Measurements from ENCODE around the gene RRP12.

GRCh38 chr10:97412891-97413304 lies 11.8 kb upstream of the RRP12 start:
- TF ChIP-seq CTCF (IDR thresholded peaks at IDR 0.05): no peak
- no peak for TF ChIP-seq EZH2phosphoT487 (IDR thresholded peaks at IDR 0.05)
- TF ChIP-seq EZH2 (IDR thresholded peaks at IDR 0.05): no peak

All from neural progenitor cell (in vitro differentiated cells).